CD4-positive, alpha-beta T cell treated with Interleukin-17A for 1 hour (primary cell): Measurements from ENCODE around the gene LSMEM2.
"Not testable (repeated sequence)": the region's sequence is repeated elsewhere in the genome, so short reads cannot be mapped to it uniquely, and the experiment has no call there.

Experiments
- DNase-seq: peaks from one replicate; pipeline ENCODE4 v3.0.0-alpha.2; 2020

Gene LSMEM2

GRCh38 chr3:50300681-50301254, 21.9 kb downstream of the LSMEM2 start:
- no peak for DNase-seq

GRCh38 chr3:50302095-50303012, 23.5 kb downstream of the LSMEM2 start:
- DNase-seq = no peak

GRCh38 chr3:50303013-50303815, 24.3 kb downstream of the LSMEM2 start, which contains the start of gene HYAL1:
TSS of gene HYAL1 (minus strand) at chr3:50303574. CDS start at chr3:50302956, 618 bp downstream.
- no peak for DNase-seq

GRCh38 chr3:50304601-50305000, 25.7 kb downstream of the LSMEM2 start:
- no peak for DNase-seq

DNA sequence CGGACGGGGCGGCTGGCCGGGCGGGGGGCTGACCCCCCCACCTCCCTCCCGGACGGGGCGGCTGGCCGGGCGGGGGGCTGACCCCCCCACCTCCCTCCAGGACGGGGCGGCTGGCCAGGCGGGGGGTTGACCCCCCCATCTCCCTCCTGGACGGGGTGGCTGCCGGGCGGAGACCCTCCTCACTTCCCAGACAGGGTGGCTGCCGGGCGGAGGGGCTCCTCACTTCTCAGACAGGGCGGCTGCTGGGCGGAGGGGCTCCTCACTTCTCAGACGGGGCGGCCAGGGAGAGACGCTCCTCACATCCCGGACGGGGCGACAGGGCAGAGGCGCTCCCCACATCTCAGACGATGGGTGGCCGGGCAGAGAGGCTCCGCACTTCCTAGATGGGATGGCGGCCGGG, 33.2 kb downstream of the LSMEM2 start:
- DNase-seq = not testable (repeated sequence)

DNA sequence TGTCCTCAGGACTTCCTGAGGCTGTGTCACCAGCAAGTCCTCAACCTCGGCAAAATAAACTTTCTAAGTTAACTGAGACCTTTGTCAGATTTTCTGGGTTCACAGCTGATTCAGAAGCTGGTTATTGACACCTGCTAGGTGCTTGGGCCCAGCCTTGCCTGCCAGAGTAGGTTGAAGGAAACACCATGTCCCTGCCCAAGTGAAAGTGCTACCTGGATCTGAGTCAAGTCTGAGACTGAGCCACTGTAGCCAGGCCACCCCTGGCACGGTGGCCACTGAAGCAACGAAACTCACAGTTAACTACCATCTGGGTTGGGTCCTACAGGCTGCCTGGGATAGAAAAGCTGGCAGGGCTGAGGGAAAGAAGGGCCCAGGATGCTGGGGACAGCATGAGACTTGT, 35.5 kb downstream of the LSMEM2 start:
- no peak for DNase-seq

GRCh38 chr3:50314816-50315215, 35.9 kb downstream of the LSMEM2 start:
- DNase-seq = no peak

DNA sequence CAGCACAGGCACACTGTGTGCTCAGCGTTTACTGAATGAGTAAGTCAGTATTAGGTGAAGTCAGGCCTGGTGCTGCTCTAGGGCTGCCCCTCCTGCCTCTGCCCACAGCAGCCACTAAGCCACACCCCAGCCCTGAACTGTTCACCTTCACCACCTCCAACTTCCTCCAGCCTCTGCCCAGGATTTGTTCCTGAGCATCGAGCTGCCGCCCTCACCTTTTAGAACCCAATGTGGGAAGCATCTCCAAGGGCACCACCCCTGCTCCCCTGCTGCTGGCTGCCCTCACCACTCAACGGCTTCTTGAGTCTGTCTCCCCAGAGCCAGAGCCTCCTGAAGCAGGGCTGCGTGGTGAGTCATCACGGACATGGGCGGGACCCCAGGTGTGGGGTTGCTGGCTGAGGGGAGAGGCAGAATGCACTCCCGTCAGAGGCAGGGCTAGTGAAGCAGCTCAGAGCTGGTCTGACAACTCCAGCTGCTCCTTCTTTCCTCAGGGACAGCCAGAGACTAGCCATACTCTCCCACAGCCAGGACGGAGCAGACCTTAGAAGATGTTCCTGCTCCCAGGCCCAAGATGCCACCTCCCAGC, 37.9 kb downstream of the LSMEM2 start:
- peak; percentile 81 for DNase-seq

- no peak for DNase-seq
These were observed 38.4 kb downstream of the LSMEM2 start for GRCh38 chr3:50317300-50317699.

- no peak for DNase-seq
These were observed 39.3 kb downstream of the LSMEM2 start for GRCh38 chr3:50318163-50318562.

GRCh38 chr3:50318615-50319014, 39.7 kb downstream of the LSMEM2 start:
- DNase-seq = no peak

- DNase-seq = no peak
These were observed 40.5 kb downstream of the LSMEM2 start for GRCh38 chr3:50319181-50319893.

DNA sequence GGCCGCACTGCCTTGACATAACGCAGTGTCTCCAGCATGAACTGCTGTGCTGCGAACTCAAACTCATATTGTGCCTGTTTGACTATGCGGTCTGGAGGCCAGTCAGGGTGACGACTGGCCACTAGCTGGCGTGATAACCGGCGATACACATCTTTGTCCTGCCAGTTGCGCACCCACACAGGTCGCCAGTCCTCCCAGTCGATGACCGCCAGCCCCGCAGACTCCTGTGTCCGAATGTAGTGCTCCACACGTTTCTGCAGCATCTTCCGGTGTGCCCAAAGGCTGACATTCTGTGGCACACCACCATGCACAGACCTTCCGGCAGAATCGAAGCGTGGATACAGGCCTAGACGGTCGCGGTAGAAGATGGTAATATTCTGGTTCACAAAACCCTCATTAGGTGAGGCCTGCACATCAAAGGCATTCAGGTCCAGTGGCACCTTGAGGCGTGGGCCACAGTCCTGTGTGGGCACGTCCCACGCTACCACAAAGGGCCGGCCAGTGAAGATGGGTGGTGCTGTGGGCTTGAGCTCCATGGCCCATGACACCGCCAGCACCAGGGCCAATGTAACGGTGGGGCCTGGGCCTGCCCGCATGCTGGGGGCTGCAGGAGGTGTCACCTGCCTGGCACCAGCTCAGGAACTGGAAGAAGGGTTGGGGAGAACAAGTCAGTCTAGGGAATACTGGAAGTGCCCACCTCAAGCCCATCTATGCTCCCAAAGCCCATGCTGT, 41.2 kb downstream of the LSMEM2 start:
- DNase-seq = no peak

DNA sequence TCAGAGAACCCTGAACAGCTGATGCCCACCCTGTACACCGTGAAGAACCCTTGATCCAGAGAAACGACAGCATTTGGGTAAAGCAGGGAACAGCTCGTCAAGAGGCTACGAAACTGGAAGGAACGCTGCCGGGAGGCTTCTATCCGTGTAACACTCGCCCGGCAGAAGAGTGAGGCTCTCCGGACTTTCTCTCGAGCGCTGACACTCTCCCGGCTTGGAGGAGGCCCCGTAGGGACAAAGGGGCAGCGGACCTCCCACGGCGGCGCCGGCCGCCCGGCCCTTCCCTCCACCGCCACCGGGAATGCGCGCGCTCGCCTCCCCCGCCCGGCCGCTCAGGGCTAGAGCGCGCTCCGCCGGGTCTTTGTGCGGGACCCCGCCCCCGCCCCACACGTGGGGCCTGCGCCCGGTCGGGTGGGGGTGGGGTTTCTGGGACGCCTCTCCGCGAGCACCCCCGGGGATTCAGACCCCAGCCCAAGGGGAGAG, 42.0 kb downstream of the LSMEM2 start:
- DNase-seq = no peak

GRCh38 chr3:50321336-50322114, 42.6 kb downstream of the LSMEM2 start:
- peak; percentile 87 for DNase-seq

- DNase-seq = no peak
These were observed 43.2 kb downstream of the LSMEM2 start for GRCh38 chr3:50322115-50322385.

- no peak for DNase-seq
These were observed 43.7 kb downstream of the LSMEM2 start, which contains the start of gene HYAL2 for GRCh38 chr3:50322386-50323091. TSS of gene HYAL2 (minus strand) at chr3:50322745. CDS start at chr3:50320489, 2,256 bp downstream.

DNA sequence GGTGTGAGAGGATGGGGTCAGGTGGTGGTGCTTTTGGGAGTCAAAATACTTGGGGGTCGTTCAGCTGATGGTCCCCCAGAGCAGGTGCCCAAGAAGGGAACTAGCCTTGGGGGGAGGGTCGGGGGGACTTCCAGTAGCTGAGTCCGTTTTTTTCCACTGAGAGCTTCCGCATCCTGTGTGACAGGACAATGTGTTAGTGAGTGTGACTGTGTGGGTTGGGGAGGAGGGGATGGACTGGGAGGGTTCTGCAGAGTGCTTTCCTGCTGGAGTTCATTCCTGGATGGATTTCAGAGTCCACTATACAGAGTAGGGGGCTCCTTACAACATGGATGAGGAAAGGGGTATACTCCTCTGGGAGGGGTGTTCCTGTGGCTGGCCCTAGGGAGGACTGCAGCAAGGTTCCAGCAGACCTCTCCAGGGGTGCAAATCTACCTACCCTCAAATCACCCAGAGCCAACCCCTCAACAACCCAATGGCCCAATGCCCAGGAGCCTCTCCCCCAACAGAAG, 44.3 kb downstream of the LSMEM2 start:
- no peak for DNase-seq

GRCh38 chr3:50323614-50324199, 44.8 kb downstream of the LSMEM2 start:
- DNase-seq = no peak
